SU-DHL-6 (cell line): ENCODE results near the gene OR7A17.

Source experiments
- H2AFZ ChIP-seq: fragments of 200-600 bp; sonication (generic); 2 replicates; pipeline ENCODE4 v1.6.1; 2014; ENCODE audit warnings: low read depth, mild to moderate bottlenecking, moderate library complexity, mixed read lengths, antibody characterized with exemption, low read length; ENCODE audit not compliant: severe bottlenecking
- H3F3A ChIP-seq: fragments of 200-600 bp; shearing (Covaris generic); 2 replicates; pipeline ENCODE4 v1.6.0; 2016; ENCODE audit warnings: antibody characterized with exemption, mild to moderate bottlenecking; ENCODE audit not compliant: insufficient read depth
- H3K27ac ChIP-seq: fragments of 200-600 bp; sonication (generic); 2 replicates; pipeline ENCODE4 v1.5.1; 2016; ENCODE audit warnings: low read depth, mild to moderate bottlenecking, low read length, moderate library complexity, mixed read lengths
- H3K27me3 ChIP-seq: fragments of 200-600 bp; sonication (generic), shearing (Covaris generic); 2 replicates; pipeline ENCODE4 v1.6.0; 2014; ENCODE audit warnings: mild to moderate bottlenecking, low read length
- H3K36me3 ChIP-seq: fragments of 200-600 bp; sonication (generic); 2 replicates; pipeline ENCODE4 v1.6.1; 2014; ENCODE audit warnings: mild to moderate bottlenecking, low read length, mixed read lengths
- H3K4me2 ChIP-seq: fragments of 300-600, 200-600 bp; shearing (Covaris generic), sonication (generic); 2 replicates; pipeline ENCODE4 v1.6.0; 2014; ENCODE audit warnings: low read length, low read depth, mild to moderate bottlenecking; ENCODE audit not compliant: poor library complexity, severe bottlenecking
- H3K4me3 ChIP-seq: fragments of 200-600 bp; sonication (generic); 2 replicates; pipeline ENCODE4 v1.5.1; 2014; ENCODE audit warnings: antibody characterized with exemption, low read length, mild to moderate bottlenecking, mixed read lengths; ENCODE audit not compliant: insufficient read depth, poor library complexity, severe bottlenecking
- H3K79me2 ChIP-seq: fragments of 200-600 bp; sonication (generic); 2 replicates; pipeline ENCODE4 v1.6.1; 2014; ENCODE audit warnings: mild to moderate bottlenecking, low read length, moderate library complexity; ENCODE audit not compliant: insufficient read depth
- H3K9ac ChIP-seq: fragments of 200-600 bp; sonication (generic); 2 replicates; pipeline ENCODE4 v1.7.0; 2014; ENCODE audit warnings: mild to moderate bottlenecking, low read length
- H3K9me2 ChIP-seq: fragments of 200-600 bp; sonication (generic); replicated peaks from 2 replicates; pipeline ENCODE4 v1.6.1; 2014; ENCODE audit warnings: low read length; ENCODE audit not compliant: insufficient read depth
- H3K9me3 ChIP-seq: fragments of 200-600 bp; sonication (generic); 2 replicates; pipeline ENCODE4 v1.6.1; 2014; ENCODE audit warnings: low read length, mixed read lengths; ENCODE audit not compliant: insufficient read depth
- H4K20me1 ChIP-seq: fragments of 200-600 bp; sonication (generic); 2 replicates; pipeline ENCODE4 v1.6.1; 2014; ENCODE audit warnings: low read depth, mild to moderate bottlenecking, antibody characterized with exemption, low read length, moderate library complexity, mixed read lengths
- CTCF ChIP-seq: fragments of 200-600 bp; sonication (generic); IDR thresholded peaks from one replicate; pipeline ENCODE4 v1.5.1; 2017; ENCODE audit warnings: antibody characterized with exemption, mild to moderate bottlenecking, low read length, moderate library complexity; ENCODE audit not compliant: insufficient read depth, poor library complexity, severe bottlenecking
- EZH2phosphoT487 ChIP-seq: fragments of 200-600 bp; sonication (generic), shearing (Covaris generic); conservative IDR thresholded peaks from 2 replicates; pipeline ENCODE4 v1.6.1; 2018; ENCODE audit warnings: mild to moderate bottlenecking, antibody characterized with exemption, low read length, moderate library complexity, mixed read lengths

OR7A17 gene

GRCh38 chr19:14890643-14891379, 4.9 kb upstream of the OR7A17 start:
- Histone ChIP-seq H3K27me3 (no peaks in the 10 kb centered on the region), H3K4me2 (no peak overlapping the region), H3K27ac (no peak overlapping the region), H3K9ac (no peak overlapping the region), H3F3A (no peaks in the 10 kb centered on the region), H3K4me3 (no peak overlapping the region), H3K9me3 (no peaks in the 10 kb centered on the region), H3K79me2 (no peaks in the 10 kb centered on the region), H3K36me3 (no peaks in the 10 kb centered on the region), H4K20me1 (no peaks in the 10 kb centered on the region), H3K9me2 (no peaks in the 10 kb centered on the region), H2AFZ (no peak overlapping the region)
- no peak for TF ChIP-seq CTCF
- no peak for TF ChIP-seq EZH2phosphoT487

GRCh38 chr19:14889994-14890642, 4.2 kb upstream of the OR7A17 start:
- H3K27ac ChIP-seq = no peak overlapping the region
- no peaks in the 10 kb centered on the region for H3K79me2 ChIP-seq
- no peaks in the 10 kb centered on the region for H4K20me1 ChIP-seq
- H3K4me3 ChIP-seq = no peak overlapping the region
- TF ChIP-seq CTCF (no peak), EZH2phosphoT487 (no peak)
- no peaks in the 10 kb centered on the region for H3K36me3 ChIP-seq
- H3K9ac ChIP-seq = no peak overlapping the region
- no peaks in the 10 kb centered on the region for H3F3A ChIP-seq
- H3K9me3 ChIP-seq = no peaks in the 10 kb centered on the region
- H3K27me3 ChIP-seq = no peaks in the 10 kb centered on the region
- no peak overlapping the region for H2AFZ ChIP-seq
- no peaks in the 10 kb centered on the region for H3K9me2 ChIP-seq
- H3K4me2 ChIP-seq = no peak overlapping the region

GRCh38 chr19:14871619-14872230, 14.2 kb downstream of the OR7A17 start:
- H3F3A ChIP-seq = no peaks in the 10 kb centered on the region
- no peak overlapping the region for H2AFZ ChIP-seq
- no peak overlapping the region for H3K4me3 ChIP-seq
- H3K27ac ChIP-seq = no peak overlapping the region
- H3K4me2 ChIP-seq = no peak overlapping the region
- no peak overlapping the region for H3K9ac ChIP-seq
- H3K79me2 ChIP-seq = no peaks in the 10 kb centered on the region
- H3K27me3 ChIP-seq = no peaks in the 10 kb centered on the region
- no peaks in the 10 kb centered on the region for H3K9me2 ChIP-seq
- no peaks in the 10 kb centered on the region for H3K36me3 ChIP-seq
- H4K20me1 ChIP-seq = no peaks in the 10 kb centered on the region
- TF ChIP-seq CTCF (peak; percentile 65), EZH2phosphoT487 (no peak)
- H3K9me3 ChIP-seq = no peaks in the 10 kb centered on the region
